HG02870 (cell line): Measurements from ENCODE around the gene SSR3.
"Not testable (repeated sequence)": the region's sequence is repeated elsewhere in the genome, so short reads cannot be mapped to it uniquely, and the experiment has no call there.

Experiments used
- ATAC-seq: cut with Tn5 transposase; IDR thresholded peaks from one replicate; pipeline ENCODE4 v1.9.1; 2021; ENCODE audit warnings: mild to moderate bottlenecking, moderate library complexity; ENCODE audit not compliant: unreplicated experiment

The SSR3 gene

DNA sequence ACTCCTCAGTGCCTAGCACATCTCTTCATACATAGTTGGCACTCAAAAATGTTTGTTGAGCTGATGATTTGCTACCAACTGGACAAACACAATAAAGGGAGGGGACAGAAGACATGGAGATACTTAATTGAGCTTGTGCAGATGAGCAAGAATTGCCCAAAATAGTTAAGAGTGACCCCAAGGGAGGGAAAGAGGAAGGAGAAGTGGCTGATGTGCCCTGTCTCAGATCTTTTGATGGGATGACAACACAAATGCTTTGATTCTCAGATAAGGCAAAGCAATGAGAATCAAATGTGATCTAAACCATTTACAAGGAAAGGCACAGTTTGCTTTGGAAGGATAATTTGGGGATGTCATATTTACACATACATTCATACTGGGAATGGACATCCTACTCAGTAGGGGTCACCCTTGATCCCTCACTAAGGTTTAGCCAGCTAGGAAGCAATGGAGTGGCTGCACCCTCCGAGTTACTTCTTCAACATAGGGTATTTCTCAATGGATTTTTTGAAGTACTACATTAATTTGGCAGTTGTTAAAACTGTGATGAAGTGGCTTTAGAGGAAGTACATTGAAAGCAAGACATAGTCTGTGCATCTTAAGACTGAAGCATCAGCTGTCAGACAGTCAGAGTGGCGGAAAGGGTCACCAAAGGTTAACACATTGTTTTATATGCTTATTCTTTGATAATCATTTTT is 21.9 kb upstream of the SSR3 start:
- ATAC-seq = no peak

DNA sequence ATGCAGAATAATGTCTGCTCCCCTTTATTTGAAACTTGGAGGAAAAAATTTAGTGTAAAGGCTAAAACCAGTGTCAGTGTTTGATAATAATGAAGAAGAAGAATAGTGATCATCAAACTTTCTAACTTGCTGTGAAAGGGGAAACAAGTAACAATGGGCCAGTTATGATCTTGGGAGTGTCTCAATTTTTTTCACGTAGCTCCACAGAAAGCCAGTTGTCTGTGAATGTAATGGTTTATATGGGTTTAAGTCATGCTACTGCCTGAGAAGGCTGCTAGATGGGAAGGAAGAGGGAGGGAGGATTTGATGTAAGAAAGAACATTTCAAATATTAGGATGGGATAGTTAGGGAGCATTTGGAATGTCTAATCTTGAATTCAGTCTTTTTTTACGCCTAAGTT is 21.1 kb upstream of the SSR3 start:
- ATAC-seq = no peak

DNA sequence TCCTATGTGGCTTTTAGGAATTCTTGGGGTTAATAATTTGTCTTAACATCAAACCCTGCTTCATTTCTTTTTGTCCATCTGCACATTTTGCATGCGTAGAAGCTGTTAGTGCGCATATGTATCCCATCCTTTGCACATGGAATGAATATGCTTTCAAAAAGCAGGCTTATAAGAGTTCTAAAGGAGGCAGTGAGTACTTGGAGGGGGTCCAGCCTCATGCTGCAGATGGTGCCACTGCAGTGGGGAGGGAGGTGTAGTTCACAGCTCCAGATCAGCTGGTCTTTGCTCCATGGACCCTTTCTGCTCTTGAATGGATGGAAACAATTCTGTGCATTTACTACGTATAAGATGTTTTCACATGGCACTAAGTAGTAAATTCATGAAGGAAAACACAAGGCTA is 20.7 kb upstream of the SSR3 start:
- no peak for ATAC-seq

DNA sequence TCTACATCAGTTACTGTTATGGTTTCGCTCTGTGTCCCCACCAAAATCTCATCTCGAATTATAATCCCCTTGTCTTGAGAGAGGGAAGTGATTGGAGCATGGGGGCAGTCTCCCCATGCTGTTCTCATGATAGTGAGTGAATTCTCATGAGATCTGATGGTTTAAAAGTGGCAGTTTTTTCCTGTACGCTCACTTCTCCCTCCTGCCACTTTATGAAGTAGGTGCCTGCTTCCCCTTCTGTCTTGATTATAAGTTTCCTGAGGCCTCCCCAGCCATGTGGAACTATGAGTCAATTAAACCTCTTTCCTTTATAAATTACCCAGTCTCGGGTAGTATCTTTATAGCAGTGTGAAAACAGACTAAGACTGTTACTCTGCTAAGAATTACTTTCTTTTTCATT is 15.0 kb upstream of the SSR3 start:
- ATAC-seq = not testable (repeated sequence)

- not testable (repeated sequence) for ATAC-seq
These were observed 14.1 kb upstream of the SSR3 start for GRCh38 chr3:156569016-156569415.

DNA sequence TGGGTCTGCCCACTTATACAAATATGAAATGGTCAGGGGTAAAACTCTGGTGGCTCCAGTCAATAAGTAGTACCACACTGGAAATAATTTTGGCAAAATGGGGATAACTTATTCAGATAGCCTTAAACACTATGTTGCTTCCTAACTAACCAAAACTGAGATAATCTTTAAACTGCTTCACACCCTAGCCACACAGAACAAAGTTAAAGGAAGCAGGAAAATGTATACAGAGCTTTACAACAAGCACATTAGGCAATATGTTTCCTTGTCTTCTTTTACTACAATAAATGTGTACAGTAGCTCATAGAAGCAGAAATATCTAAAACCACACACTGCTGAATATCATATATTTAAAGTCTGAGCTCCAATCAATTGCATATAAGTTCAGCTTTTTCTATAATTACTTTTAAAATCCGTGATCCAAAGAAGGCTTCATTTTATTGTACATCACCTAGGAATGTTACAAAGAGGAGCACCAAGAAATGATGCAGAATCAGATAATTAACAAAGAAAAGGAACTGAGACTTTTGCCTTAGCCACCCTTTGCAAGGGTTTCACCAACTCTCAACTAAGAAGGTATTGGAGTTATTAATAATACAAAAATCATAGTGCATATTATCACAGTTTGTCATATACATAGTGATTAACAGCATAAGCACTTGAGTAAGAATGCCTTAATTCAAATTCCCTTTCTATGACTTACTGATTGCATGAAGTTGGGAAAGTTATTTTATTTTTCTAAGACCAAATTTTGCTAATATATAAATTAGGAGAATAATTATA is 9.2 kb upstream of the SSR3 start:
- ATAC-seq = no peak

- not testable (repeated sequence) for ATAC-seq
These were observed 7.6 kb upstream of the SSR3 start for GRCh38 chr3:156562486-156562885.

GRCh38 chr3:156561533-156561932 is 6.6 kb upstream of the SSR3 start:
- no peak for ATAC-seq

DNA sequence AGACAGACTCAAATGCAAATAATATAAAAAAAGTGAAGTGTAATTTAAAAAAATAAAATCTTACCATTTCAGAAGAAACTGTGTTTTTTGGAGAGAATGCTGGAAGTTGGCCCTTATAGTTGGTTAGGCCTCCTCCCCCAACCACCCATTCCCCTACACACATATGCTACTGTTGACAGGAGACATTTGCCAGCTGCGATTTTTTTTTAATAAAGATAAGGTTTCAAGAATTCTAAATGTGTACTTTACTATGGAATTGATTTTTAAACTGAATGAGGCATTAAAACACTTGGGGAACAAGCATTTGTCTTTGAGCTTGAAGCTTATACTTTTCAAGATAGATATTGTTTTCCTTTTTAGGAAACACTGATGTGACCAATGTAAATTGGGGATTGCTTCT is 4.4 kb upstream of the SSR3 start:
- no peak for ATAC-seq

GRCh38 chr3:156558389-156558788 is 3.5 kb upstream of the SSR3 start:
- no peak for ATAC-seq

DNA sequence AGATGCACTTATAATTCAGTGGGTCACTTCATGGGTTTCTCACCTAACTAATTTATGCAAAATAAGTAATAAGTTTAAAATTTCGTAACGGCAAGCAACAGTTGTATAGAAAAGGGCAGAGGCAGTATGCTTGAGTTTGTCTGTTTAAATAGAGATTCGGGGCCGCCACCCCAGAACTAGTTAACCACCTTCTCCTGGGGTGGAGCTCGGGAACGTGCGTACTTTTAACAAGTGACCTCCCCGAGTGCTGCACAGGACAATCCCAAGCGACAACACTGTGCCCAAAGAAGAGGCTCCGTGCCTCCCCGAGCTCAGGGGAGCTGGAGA is 439 bp downstream of the SSR3 start:
- peak; percentile 18 for ATAC-seq

- no peak for ATAC-seq
These were observed 1.1 kb downstream of the SSR3 start for GRCh38 chr3:156553705-156554356.

DNA sequence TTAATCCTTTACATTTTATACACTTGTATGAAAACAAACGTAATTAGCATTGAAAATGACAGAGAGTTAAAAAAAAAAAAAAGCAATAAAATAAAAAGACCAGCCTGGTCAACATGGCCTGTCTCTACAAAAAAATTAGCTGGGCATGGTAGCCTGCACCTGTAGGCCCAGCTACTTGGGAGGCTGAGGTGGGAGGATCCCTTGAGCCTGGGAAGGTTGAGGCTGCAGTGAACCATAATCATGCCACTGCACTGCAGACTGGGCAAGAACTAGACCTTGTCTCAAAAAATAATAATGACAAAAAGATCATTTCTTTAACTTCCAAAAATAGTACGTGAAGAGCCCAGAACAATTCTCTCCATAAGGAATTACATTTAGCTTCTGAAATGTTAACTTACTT is 1.9 kb downstream of the SSR3 start:
- no peak for ATAC-seq

GRCh38 chr3:156551746-156552145 is 3.2 kb downstream of the SSR3 start:
- ATAC-seq = no peak

- ATAC-seq = no peak
These were observed 3.7 kb downstream of the SSR3 start for GRCh38 chr3:156551261-156551660.

DNA sequence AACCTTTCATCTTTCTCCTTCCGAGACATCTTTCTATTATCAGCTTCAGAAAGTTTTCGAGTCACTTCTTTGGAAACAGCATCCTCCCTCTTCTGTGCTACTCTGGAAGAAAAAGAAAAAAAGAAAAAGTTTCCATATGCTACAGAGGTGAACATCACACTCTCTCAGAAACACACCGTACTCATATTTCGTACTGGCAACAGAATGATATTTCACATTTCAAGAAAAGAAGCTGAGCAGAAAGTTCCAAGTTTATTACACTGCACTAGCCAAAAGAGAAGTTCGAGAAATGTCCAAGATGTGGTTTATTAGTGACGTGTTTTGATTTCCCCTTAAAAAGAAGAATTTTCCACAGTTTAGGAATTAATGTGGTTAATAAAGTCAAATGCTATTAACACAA is 6.0 kb downstream of the SSR3 start:
- no peak for ATAC-seq

DNA sequence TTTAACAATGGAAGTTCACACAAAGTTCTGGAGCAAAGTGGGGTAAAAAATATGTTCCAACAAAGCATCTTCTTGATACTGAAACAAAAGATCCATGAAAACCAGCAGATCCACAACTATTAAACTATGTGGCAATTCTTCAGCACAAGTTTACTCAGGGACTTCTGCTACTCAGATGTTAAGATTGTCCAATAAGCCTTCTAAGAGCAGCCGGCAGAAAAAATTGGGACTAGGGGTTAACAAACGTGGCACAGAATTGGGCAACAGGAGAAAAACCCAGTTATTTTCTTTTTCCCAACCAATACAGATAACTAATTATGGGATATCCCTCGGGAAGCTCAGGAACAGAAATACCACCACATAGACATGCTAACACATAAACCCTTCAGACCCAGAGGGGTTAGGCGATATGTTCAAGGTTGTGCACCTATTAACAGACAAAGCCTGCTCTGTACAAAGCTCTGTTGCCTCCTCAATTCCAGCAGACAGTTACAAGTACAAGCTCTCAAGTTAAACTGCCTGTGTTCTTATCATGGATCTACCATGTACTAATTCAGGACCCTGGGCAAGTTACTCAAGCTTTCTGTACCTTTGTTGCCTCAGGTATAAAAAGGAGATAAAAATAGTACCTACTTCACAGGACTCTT is 6.8 kb downstream of the SSR3 start:
- ATAC-seq = no peak

GRCh38 chr3:156547637-156548036 is 7.3 kb downstream of the SSR3 start:
- no peak for ATAC-seq

GRCh38 chr3:156543043-156543555 is 11.8 kb downstream of the SSR3 start:
- no peak for ATAC-seq

GRCh38 chr3:156542101-156543042 is 12.5 kb downstream of the SSR3 start:
- ATAC-seq = no peak
